ENCODE results near the gene SAMD1.

SAMD1 gene

GRCh38 chr19:14090509-14091080 lies at the start of gene SAMD1:
SAMD1 (minus strand) TSS chr19:14090751.
- DNase-seq (ENCODE audit: low read depth) = peak; percentile 73

GRCh38 chr19:14139944-14140343 lies 49.4 kb upstream of the SAMD1 start:
- no peak for DNase-seq (ENCODE audit: low read depth)

- DNase-seq (ENCODE audit: low read depth) = no peak
Observed at GRCh38 chr19:14138576-14139265, 48.2 kb upstream of the SAMD1 start.

GRCh38 chr19:14136509-14137281 lies 46.1 kb upstream of the SAMD1 start, which contains the start of gene ASF1B:
ASF1B (minus strand) TSS chr19:14136589; CDS start chr19:14136456, 133 bp downstream.
- DNase-seq (ENCODE audit: low read depth) = peak; percentile 100

GRCh38 chr19:14135985-14136508 lies 45.5 kb upstream of the SAMD1 start:
- no peak for DNase-seq (ENCODE audit: low read depth)

GRCh38 chr19:14135355-14135754 lies 44.8 kb upstream of the SAMD1 start:
- DNase-seq (ENCODE audit: low read depth) = no peak

- no peak for DNase-seq (ENCODE audit: low read depth)
Observed at GRCh38 chr19:14127929-14128509, 37.5 kb upstream of the SAMD1 start.

- no peak for DNase-seq (ENCODE audit: low read depth)
Observed at GRCh38 chr19:14127176-14127575, 36.6 kb upstream of the SAMD1 start.

- no peak for DNase-seq (ENCODE audit: low read depth)
Observed at GRCh38 chr19:14122924-14123323, 32.4 kb upstream of the SAMD1 start.

- DNase-seq (ENCODE audit: low read depth) = no peak
Observed at GRCh38 chr19:14120497-14120780, 29.9 kb upstream of the SAMD1 start.

GRCh38 chr19:14119644-14120496 lies 29.3 kb upstream of the SAMD1 start:
- no peak for DNase-seq (ENCODE audit: low read depth)

GRCh38 chr19:14119146-14119545 lies 28.6 kb upstream of the SAMD1 start:
- no peak for DNase-seq (ENCODE audit: low read depth)

GRCh38 chr19:14118165-14119051 lies 27.9 kb upstream of the SAMD1 start:
- peak; percentile 63 for DNase-seq (ENCODE audit: low read depth)

GRCh38 chr19:14117668-14118164 lies 27.2 kb upstream of the SAMD1 start, which contains the start of gene PRKACA:
PRKACA (minus strand) TSS chr19:14117762; CDS start chr19:14117547, 215 bp downstream.
- DNase-seq (ENCODE audit: low read depth) = peak; percentile 98

- DNase-seq (ENCODE audit: low read depth) = no peak
Observed at GRCh38 chr19:14116918-14117578, 26.5 kb upstream of the SAMD1 start.

- no peak for DNase-seq (ENCODE audit: low read depth)
Observed at GRCh38 chr19:14116525-14116917, 26.0 kb upstream of the SAMD1 start.

GRCh38 chr19:14115756-14116155 lies 25.2 kb upstream of the SAMD1 start:
- DNase-seq (ENCODE audit: low read depth) = no peak

- DNase-seq (ENCODE audit: low read depth) = no peak
Observed at GRCh38 chr19:14114854-14115253, 24.3 kb upstream of the SAMD1 start.

GRCh38 chr19:14114439-14114838 lies 23.9 kb upstream of the SAMD1 start:
- DNase-seq (ENCODE audit: low read depth) = no peak

Measured in fibroblast of the conjunctiva (primary cell).